Endothelial cell of umbilical vein (primary cell): ENCODE results near the gene ZNF512. TPM values are rescaled to one million over a fixed set of nuclear protein-coding genes. Genes with fewer than 3 reads are reported as not detected.
"Not testable (repeated sequence)": the region's sequence is repeated elsewhere in the genome, so short reads cannot be mapped to it uniquely, and the experiment has no call there.

Experiments used
- BruUV-seq: library from RNA; stranded (reverse); fragments of 400-500 nt; replicated peaks from 2 replicates; lab custom pipeline; 2021; lab: Mats Ljungman, UMichigan
- CTCF ChIA-PET: fragments of 300-600, 350-600 bp; sonication (Branson Sonifier 250); formaldehyde crosslinking; loops from one replicate; lab custom pipeline; 2021; ENCODE audit warnings: antibody characterized with exemption, inconsistent platforms; lab: Charles Lee
- POLR2A ChIA-PET: fragments of 300-600, 350-600 bp; sonication (Branson Sonifier 250); formaldehyde crosslinking; loops from one replicate; lab custom pipeline; 2021; ENCODE audit warnings: antibody characterized with exemption, inconsistent platforms; lab: Charles Lee
- DNase-seq: peaks from one replicate; pipeline ENCODE4 v3.0.0-alpha.2; 2011; ENCODE audit warnings: low read depth, low spot score
- FAIRE-seq: peaks from 2 replicates; lab custom pipeline; 2011; peaks lifted over from hg19 to GRCh38; lab: Jason Lieb, UNC
- H2AFZ ChIP-seq: 2 replicates; pipeline ENCODE4 v1.6.0; 2012; ENCODE audit warnings: low read depth, low read length, control low read depth, inconsistent platforms
- H3K27ac ChIP-seq: 2 replicates; pipeline ENCODE4 v1.5.1; 2011; ENCODE audit warnings: low read depth, mild to moderate bottlenecking, control low read depth, low read length, moderate library complexity; ENCODE audit not compliant: insufficient read depth
- H3K27me3 ChIP-seq, 2 experiments: 2 replicates each; pipeline versions ENCODE4 v1.6.0 to v1.6.1; 2011; ENCODE audit warnings: low read length in 2 of 2, mixed read lengths in 1 of 2; ENCODE audit not compliant: control insufficient read depth in 2 of 2, insufficient read depth in 2 of 2
- H3K36me3 ChIP-seq, 2 experiments: 2 replicates in 1 of 2; 3 replicates in 1 of 2; pipeline ENCODE4 v1.5.1; 2011; ENCODE audit warnings: low read length in 2 of 2, mild to moderate bottlenecking in 1 of 2, moderate library complexity in 1 of 2; ENCODE audit not compliant: control insufficient read depth in 2 of 2, insufficient read depth in 2 of 2; ENCODE audit errors: extremely low read depth in 1 of 2
- H3K4me1 ChIP-seq: 3 replicates; pipeline ENCODE4 v1.5.1; 2011; ENCODE audit warnings: mild to moderate bottlenecking, low read length; ENCODE audit not compliant: control insufficient read depth, insufficient read depth; ENCODE audit errors: extremely low read depth
- H3K4me2 ChIP-seq: 2 replicates; pipeline ENCODE4 v1.6.1; 2011; ENCODE audit warnings: low read length, control low read depth, mixed read lengths; ENCODE audit not compliant: insufficient read depth
- H3K4me3 ChIP-seq, 3 experiments: fragments of 200-600 bp in 1 of 3; sonication (generic), shearing (Covaris generic) in 1 of 3; replicated peaks in 1 of 3; 2 replicates each; pipeline ENCODE4 v1.5.1; 2011 to 2016; ENCODE audit warnings: control low read depth in 3 of 3, low read length in 3 of 3, mild to moderate bottlenecking in 2 of 3, inconsistent platforms in 1 of 3, low read depth in 1 of 3, moderate library complexity in 1 of 3; ENCODE audit not compliant: insufficient read depth in 1 of 3
- H3K79me2 ChIP-seq: 2 replicates; pipeline ENCODE4 v1.6.0; 2012; ENCODE audit warnings: low read length, inconsistent platforms; ENCODE audit not compliant: control insufficient read depth, insufficient read depth
- H3K9ac ChIP-seq: replicated peaks from 2 replicates; pipeline ENCODE3; 2011; ENCODE audit warnings: low read length, control low read depth; ENCODE audit not compliant: insufficient read depth; ENCODE audit errors: extremely low read depth
- H3K9me1 ChIP-seq: replicated peaks from 3 replicates; pipeline ENCODE4 v1.6.0; 2011; ENCODE audit warnings: mild to moderate bottlenecking, low read length; ENCODE audit not compliant: control insufficient read depth, insufficient read depth; ENCODE audit errors: extremely low read depth
- H3K9me3 ChIP-seq: replicated peaks from 2 replicates; pipeline ENCODE4 v1.5.1; 2012; ENCODE audit warnings: low read length, inconsistent platforms; ENCODE audit not compliant: control insufficient read depth, insufficient read depth
- H4K20me1 ChIP-seq: replicated peaks from 2 replicates; pipeline ENCODE3; 2011; ENCODE audit warnings: mild to moderate bottlenecking, low read length; ENCODE audit not compliant: control insufficient read depth, insufficient read depth; ENCODE audit errors: extremely low read depth
- EZH2 ChIP-seq: IDR thresholded peaks from 2 replicates; pipeline ENCODE4 v1.6.1; 2012; ENCODE audit warnings: borderline replicate concordance, low read depth, mild to moderate bottlenecking, moderate library complexity, low read length, inconsistent platforms; ENCODE audit not compliant: severe bottlenecking
- FOS ChIP-seq: IDR thresholded peaks from 2 replicates; pipeline ENCODE4 v1.6.1; 2011; ENCODE audit warnings: mild to moderate bottlenecking, low read length, moderate library complexity, borderline replicate concordance; ENCODE audit not compliant: insufficient read depth
- GATA2 ChIP-seq: IDR thresholded peaks from 2 replicates; pipeline ENCODE4 v1.7.0; 2011; ENCODE audit warnings: low read depth, mild to moderate bottlenecking, moderate library complexity, mixed read lengths, low read length; ENCODE audit not compliant: insufficient read length, insufficient read depth
- JUN ChIP-seq: IDR thresholded peaks from 2 replicates; pipeline ENCODE4 v1.6.1; 2011; ENCODE audit warnings: borderline replicate concordance, low read depth; ENCODE audit not compliant: insufficient read length, insufficient read depth
- MYC ChIP-seq: IDR thresholded peaks from one replicate; pipeline ENCODE4 v1.6.1; 2011; ENCODE audit warnings: mild to moderate bottlenecking, low read depth, low read length
- POLR2AphosphoS5 ChIP-seq: IDR thresholded peaks from 2 replicates; pipeline ENCODE4 v1.6.1; 2012; ENCODE audit warnings: low read depth, mild to moderate bottlenecking, control low read depth, low read length, moderate library complexity; ENCODE audit not compliant: insufficient read depth
- dilution Hi-C: fragments of 300-500 bp; cut with MboI; formaldehyde crosslinking; loops from one replicate; pipeline ENCODE4 v1.15.0; 2019; ENCODE audit warnings: low sequenced_read_pairs; ENCODE audit not compliant: extremely low pct_ligation_motif_present
- intact Hi-C: fragments of 100-400 bp; cut with micrococcal nuclease; formaldehyde crosslinking; loops from one replicate; pipeline ENCODE4 v1.10.0; 2022
- polyA plus RNA-seq, 4 experiments: library from polyadenylated mRNA; depleted of rRNA in 3 of 4; stranded (reverse) in 3 of 4; unstranded in 1 of 4; fragments of >200 nt; gene quantifications; 2 replicates each; pipeline versions ENCODE4 v1.2.1 to v1.2.3, GENCODE V29; 2011 to 2012; ENCODE audit warnings: missing spikeins in 1 of 4
- total RNA-seq: library from RNA; stranded (reverse); gene quantifications from 2 replicates; pipeline ENCODE4 v1.2.3, GENCODE V29; 2021
- TF ChIP-seq, protein P1 (sequence below): IDR thresholded peaks from 2 replicates; pipeline ENCODE4 v1.6.1; 2011; ENCODE audit not compliant: insufficient read depth, insufficient read length
- TF ChIP-seq, protein P2 (sequence below), 2 donors: IDR thresholded peaks; 1 replicate in 1 of 2; 2 replicates in 1 of 2; pipeline ENCODE4 v1.5.1; 2011; ENCODE audit warnings: low read length in 2 of 2, mild to moderate bottlenecking in 2 of 2, moderate library complexity in 2 of 2, control low read depth in 1 of 2, inconsistent platforms in 1 of 2, low read depth in 1 of 2; ENCODE audit not compliant: insufficient read depth in 1 of 2; ENCODE audit errors: extremely low read depth in 1 of 2

The ZNF512 gene
- total and polyA plus RNA-seq, 2 donors (not counting 3 experiments of a cell fraction or from before 2014, with no cell fraction given) = 17.8 to 37.0 TPM

DNA sequence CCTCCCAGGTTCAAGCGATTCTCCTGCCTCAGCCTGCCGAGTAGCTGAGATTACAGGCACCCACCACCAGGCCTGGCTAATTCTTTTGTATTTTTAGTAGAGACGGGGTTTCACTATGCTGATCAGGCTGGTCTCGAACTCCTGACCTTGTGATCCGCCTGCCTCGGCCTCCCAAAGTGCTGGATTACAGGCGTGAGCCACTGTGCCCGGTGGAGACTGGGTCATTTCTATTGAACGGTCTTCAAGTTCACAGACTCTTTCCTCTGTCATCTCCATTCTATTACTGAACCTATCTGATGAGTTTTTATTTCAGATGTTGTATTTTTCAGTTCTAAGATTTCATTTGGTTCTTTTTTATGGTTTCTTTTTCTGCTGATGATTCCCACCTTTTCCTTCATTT, 12.6 kb downstream of the ZNF512 start:
- H3K4me2 ChIP-seq, BruUV-seq, H2AFZ ChIP-seq, H3K4me3 ChIP-seq, H3K9me1 ChIP-seq, FAIRE-seq, DNase-seq, H3K27ac ChIP-seq, H3K9me3 ChIP-seq, POLR2A ChIA-PET, H3K36me3 ChIP-seq, H3K9ac ChIP-seq, H3K27me3 ChIP-seq, H4K20me1 ChIP-seq, intact Hi-C loops, CTCF ChIA-PET: not testable (repeated sequence)
- dilution Hi-C loops = loop anchor here (25.0 kb wide), 1 partner anchor 133 kb away; no protein-coding TSS in a partner anchor
- Histone ChIP-seq H3K79me2 (peaks cover 89% of the 10 kb centered on the region), H3K4me1 (peaks cover 15% of the 10 kb centered on the region)

DNA sequence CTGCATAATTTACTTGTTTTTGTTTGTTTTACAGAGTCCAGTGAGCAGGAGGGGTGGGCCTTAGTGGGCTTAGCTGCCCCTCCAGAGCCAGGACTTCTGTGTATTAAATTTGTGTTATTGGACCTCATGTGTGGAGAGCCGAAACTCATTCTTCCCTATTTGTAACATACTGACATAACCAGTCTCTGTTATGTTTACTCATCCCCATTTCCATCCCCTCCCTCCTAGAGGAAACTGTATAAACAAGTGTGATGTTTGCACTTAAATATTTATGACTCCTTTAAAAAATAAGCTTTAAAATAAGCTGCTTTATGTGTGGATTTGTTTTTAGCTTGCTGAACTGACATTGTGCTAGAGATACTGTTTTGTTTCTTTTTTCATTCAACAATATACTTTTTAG, 13.8 kb downstream of the ZNF512 start:
- dilution Hi-C loops = loop anchor here (25.0 kb wide), 1 partner anchor 134 kb away; no protein-coding TSS in a partner anchor
- POLR2A ChIA-PET = no interaction called here

More for the DNA sequence above, 13.8 kb downstream of the ZNF512 start:
- intact Hi-C loops = no loop called here
- peaks cover 2% of the 10 kb centered on the region for H4K20me1 ChIP-seq
- no peaks in the 10 kb centered on the region for H3K27me3 ChIP-seq
- DNase-seq = no peak
- no peak for TF ChIP-seq FOS
- TF ChIP-seq, protein P1, sequence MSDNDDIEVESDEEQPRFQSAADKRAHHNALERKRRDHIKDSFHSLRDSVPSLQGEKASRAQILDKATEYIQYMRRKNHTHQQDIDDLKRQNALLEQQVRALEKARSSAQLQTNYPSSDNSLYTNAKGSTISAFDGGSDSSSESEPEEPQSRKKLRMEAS = no peak
- TF ChIP-seq MYC = no peak
- TF ChIP-seq GATA2 = no peak
- TF ChIP-seq POLR2AphosphoS5 = no peak
- no peak for TF ChIP-seq JUN
- TF ChIP-seq, protein P2, sequence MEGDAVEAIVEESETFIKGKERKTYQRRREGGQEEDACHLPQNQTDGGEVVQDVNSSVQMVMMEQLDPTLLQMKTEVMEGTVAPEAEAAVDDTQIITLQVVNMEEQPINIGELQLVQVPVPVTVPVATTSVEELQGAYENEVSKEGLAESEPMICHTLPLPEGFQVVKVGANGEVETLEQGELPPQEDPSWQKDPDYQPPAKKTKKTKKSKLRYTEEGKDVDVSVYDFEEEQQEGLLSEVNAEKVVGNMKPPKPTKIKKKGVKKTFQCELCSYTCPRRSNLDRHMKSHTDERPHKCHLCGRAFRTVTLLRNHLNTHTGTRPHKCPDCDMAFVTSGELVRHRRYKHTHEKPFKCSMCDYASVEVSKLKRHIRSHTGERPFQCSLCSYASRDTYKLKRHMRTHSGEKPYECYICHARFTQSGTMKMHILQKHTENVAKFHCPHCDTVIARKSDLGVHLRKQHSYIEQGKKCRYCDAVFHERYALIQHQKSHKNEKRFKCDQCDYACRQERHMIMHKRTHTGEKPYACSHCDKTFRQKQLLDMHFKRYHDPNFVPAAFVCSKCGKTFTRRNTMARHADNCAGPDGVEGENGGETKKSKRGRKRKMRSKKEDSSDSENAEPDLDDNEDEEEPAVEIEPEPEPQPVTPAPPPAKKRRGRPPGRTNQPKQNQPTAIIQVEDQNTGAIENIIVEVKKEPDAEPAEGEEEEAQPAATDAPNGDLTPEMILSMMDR (IDR thresholded peaks at IDR 0.05; ENCODE audit: extremely low read depth in 1 of 2, insufficient read depth in 1 of 2, low read depth in 1 of 2, low read length in 2 of 2) = no peak
- TF ChIP-seq EZH2 = no peak
- H3K4me1 ChIP-seq = peaks cover 15% of the 10 kb centered on the region
- FAIRE-seq = no peak
- H3K9me1 ChIP-seq = no peaks in the 10 kb centered on the region
- H3K4me3 ChIP-seq = no peak overlapping the region
- no peak overlapping the region for H3K27ac ChIP-seq
- H2AFZ ChIP-seq = no peak overlapping the region
- CTCF ChIA-PET = interaction anchor here (1.0 to 1.6 kb wide), 3 partner anchors 11 to 107 kb away, joined by 3 to 4 read pairs (median 3); partner anchors contain the start of gene IFT172
- H3K79me2 ChIP-seq = peaks cover 86% of the 10 kb centered on the region
- no peak overlapping the region for H3K9ac ChIP-seq
- no peaks in the 10 kb centered on the region for H3K9me3 ChIP-seq
- no TSS peak for BruUV-seq
- peaks cover 2 to 4% of the 10 kb centered on the region in 2 experiments for H3K36me3 ChIP-seq
- H3K4me2 ChIP-seq = no peak overlapping the region
